Measurements from ENCODE around the gene VEGFB. TPM values are rescaled to one million over a fixed set of nuclear protein-coding genes. Genes with fewer than 3 reads are reported as not detected.

VEGFB gene
- total RNA-seq, 1 donor from 2014 or later = 2.3 TPM

GRCh38 chr11:64203421-64204079 is 30.8 kb upstream of the VEGFB start:
- Mint-ChIP-seq H3K4me3 (peak overlapping the region; percentile 46), H3K27me3 (ENCODE audit: insufficient read depth, low read depth) (no peaks in the 10 kb centered on the region), H3K36me3 (peaks cover 35% of the 10 kb centered on the region), H3K4me1 (peaks cover 13% of the 10 kb centered on the region), H3K9me3 (no peaks in the 10 kb centered on the region), H3K27ac (peak overlapping the region; percentile 74)
- H3K9ac ChIP-seq = no peak overlapping the region
- TF ChIP-seq EZH2phosphoT487 (IDR thresholded peaks at IDR 0.05) (no peak), CTCF (IDR thresholded peaks at IDR 0.05) (no peak), EZH2 (IDR thresholded peaks at IDR 0.05) (no peak)
- H3F3A ChIP-seq (ENCODE audit: low read depth) = peaks cover 40% of the 10 kb centered on the region
- peaks cover 52% of the 10 kb centered on the region for H4K20me1 ChIP-seq (ENCODE audit: low read depth)
- peaks cover 8% of the 10 kb centered on the region for H3K4me1 ChIP-seq
- H3K36me3 ChIP-seq = no peaks in the 10 kb centered on the region
- peak; percentile 70 for DNase-seq (ENCODE audit: low spot score)
- no peaks in the 10 kb centered on the region for H3K79me2 ChIP-seq (ENCODE audit: low read depth)
- no peak overlapping the region for H2AFZ ChIP-seq (replicated peaks)
- H3K4me2 ChIP-seq = peak overlapping the region; percentile 8
- no peaks in the 10 kb centered on the region for H3K9me3 ChIP-seq (ENCODE audit: low read depth)
- H3K4me3 ChIP-seq = no peak overlapping the region
- H3K27ac ChIP-seq = peak overlapping the region; percentile 78
- H3K27me3 ChIP-seq = no peaks in the 10 kb centered on the region

- DNase-seq (ENCODE audit: low spot score) = no peak
- Histone ChIP-seq H3K9me3 (ENCODE audit: low read depth) (no peaks in the 10 kb centered on the region), H3K4me2 (no peak overlapping the region), H3K9ac (no peak overlapping the region), H4K20me1 (ENCODE audit: low read depth) (peaks cover 52% of the 10 kb centered on the region), H2AFZ (replicated peaks) (no peak overlapping the region), H3F3A (ENCODE audit: low read depth) (peaks cover 40% of the 10 kb centered on the region), H3K4me3 (no peak overlapping the region), H3K27ac (peak overlapping the region; percentile 78), H3K36me3 (no peaks in the 10 kb centered on the region), H3K79me2 (ENCODE audit: low read depth) (no peaks in the 10 kb centered on the region), H3K4me1 (peaks cover 8% of the 10 kb centered on the region), H3K27me3 (no peaks in the 10 kb centered on the region)
- peaks cover 34% of the 10 kb centered on the region for H3K36me3 Mint-ChIP-seq
- H3K27me3 Mint-ChIP-seq (ENCODE audit: insufficient read depth, low read depth) = peaks cover 4% of the 10 kb centered on the region
- H3K4me3 Mint-ChIP-seq = peak overlapping the region; percentile 46
- TF ChIP-seq EZH2phosphoT487 (IDR thresholded peaks at IDR 0.05) (no peak), EZH2 (IDR thresholded peaks at IDR 0.05) (no peak), CTCF (IDR thresholded peaks at IDR 0.05) (no peak)
- H3K9me3 Mint-ChIP-seq = no peaks in the 10 kb centered on the region
- peaks cover 13% of the 10 kb centered on the region for H3K4me1 Mint-ChIP-seq
- no peak overlapping the region for H3K27ac Mint-ChIP-seq
Observed at GRCh38 chr11:64204080-64204440, 30.3 kb upstream of the VEGFB start.

- H3K4me3 ChIP-seq = no peak overlapping the region
- no peaks in the 10 kb centered on the region for H3K9me3 Mint-ChIP-seq
- no peak overlapping the region for H3K27ac ChIP-seq
- no peaks in the 10 kb centered on the region for H3K79me2 ChIP-seq (ENCODE audit: low read depth)
- H3F3A ChIP-seq (ENCODE audit: low read depth) = peaks cover 40% of the 10 kb centered on the region
- H3K36me3 ChIP-seq = no peaks in the 10 kb centered on the region
- peak overlapping the region; percentile 44 for H3K4me3 Mint-ChIP-seq
- H3K27me3 Mint-ChIP-seq (ENCODE audit: insufficient read depth, low read depth) = peaks cover 6% of the 10 kb centered on the region
- peaks cover 52% of the 10 kb centered on the region for H4K20me1 ChIP-seq (ENCODE audit: low read depth)
- peaks cover 13% of the 10 kb centered on the region for H3K4me1 Mint-ChIP-seq
- H3K4me1 ChIP-seq = peaks cover 8% of the 10 kb centered on the region
- no peak overlapping the region for H2AFZ ChIP-seq (replicated peaks)
- H3K27me3 ChIP-seq = no peaks in the 10 kb centered on the region
- H3K9me3 ChIP-seq (ENCODE audit: low read depth) = no peaks in the 10 kb centered on the region
- H3K27ac Mint-ChIP-seq = no peak overlapping the region
- DNase-seq (ENCODE audit: low spot score) = peak; percentile 85
- peaks cover 34% of the 10 kb centered on the region for H3K36me3 Mint-ChIP-seq
- TF ChIP-seq CTCF (IDR thresholded peaks at IDR 0.05) = peak; percentile 75
- no peak for TF ChIP-seq EZH2 (IDR thresholded peaks at IDR 0.05)
- H3K4me2 ChIP-seq = no peak overlapping the region
- no peak overlapping the region for H3K9ac ChIP-seq
Observed at GRCh38 chr11:64204464-64204989, 29.9 kb upstream of the VEGFB start.
